Effector memory CD8-positive, alpha-beta T cell (primary cell): Measurements from ENCODE around the gene OVOL1.
A peak's percentile ranks its signal among the peaks of the same experiment; 100 is the strongest.

Experiments
- ATAC-seq: fragments of 150-1000 bp; cut with Tn5 transposase; replicated peaks from 2 replicates; pipeline ENCODE4 v1.10.0; 2021; ENCODE audit warnings: mild to moderate bottlenecking, moderate library complexity
- DNase-seq, 3 experiments: peaks; one replicate each; pipeline ENCODE4 v3.0.0; 2021
- H3K27ac Mint-ChIP-seq, 2 donors: one replicate each; pipeline ENCODE4 v1.8.0; 2022; ENCODE audit warnings: mild to moderate bottlenecking in 2 of 2, mixed read lengths in 2 of 2, moderate library complexity in 2 of 2
- H3K27me3 Mint-ChIP-seq, 2 donors: one replicate each; pipeline ENCODE4 v1.8.0; 2022; ENCODE audit warnings: mixed read lengths in 2 of 2
- H3K36me3 Mint-ChIP-seq: one replicate; pipeline ENCODE4 v1.8.0; 2022; ENCODE audit warnings: mild to moderate bottlenecking, moderate library complexity, mixed read lengths; ENCODE audit not compliant: insufficient read depth
- H3K4me1 Mint-ChIP-seq, 2 donors: one replicate each; pipeline ENCODE4 v1.8.0; 2022; ENCODE audit warnings: low read depth in 2 of 2, mixed read lengths in 2 of 2
- H3K4me3 Mint-ChIP-seq, 2 donors: one replicate each; pipeline ENCODE4 v1.8.0; 2022; ENCODE audit warnings: mild to moderate bottlenecking in 2 of 2, mixed read lengths in 2 of 2, moderate library complexity in 2 of 2
- H3K9me3 Mint-ChIP-seq, 2 donors: one replicate each; pipeline ENCODE4 v1.8.0; 2022; ENCODE audit warnings: mixed read lengths in 2 of 2

OVOL1 gene

DNA sequence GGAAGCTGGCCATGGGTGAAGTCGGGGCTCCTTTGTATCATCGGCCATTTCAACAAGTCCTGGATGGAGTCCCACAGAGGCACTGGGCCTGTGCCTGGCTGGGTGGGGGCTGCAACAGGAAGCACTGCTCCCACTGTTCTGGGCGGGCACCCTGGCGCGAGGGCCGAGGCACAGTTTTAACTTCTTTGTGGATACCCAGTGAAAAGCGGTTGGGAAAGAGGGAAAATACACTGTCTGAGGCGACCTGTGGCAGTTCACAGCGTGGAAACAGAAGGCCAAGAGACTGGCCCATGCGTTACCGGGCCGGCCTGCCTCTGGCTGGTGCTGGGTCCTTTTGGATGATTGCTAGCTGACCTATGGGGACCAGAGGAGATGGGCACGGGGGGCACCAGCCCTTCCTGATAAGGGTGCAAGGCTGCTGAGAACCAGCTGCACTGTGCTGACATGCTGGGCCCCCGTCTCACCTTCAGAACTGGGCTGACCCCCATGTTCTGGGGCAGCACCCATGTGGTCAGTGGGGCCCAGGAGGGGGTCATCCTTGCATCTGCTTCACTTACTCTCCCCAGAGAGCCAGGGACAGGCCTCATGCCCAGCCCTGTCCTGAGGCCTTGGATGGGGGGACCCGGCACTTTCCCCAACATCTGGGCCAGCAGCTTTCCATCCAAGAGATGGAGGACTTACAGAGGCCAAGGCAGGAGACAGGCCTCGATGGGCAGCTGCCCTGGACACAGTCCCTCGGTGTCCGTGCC is 4.2 kb downstream of the OVOL1 start:
- no peaks in the 10 kb centered on the region for H3K9me3 Mint-ChIP-seq
- H3K4me1 Mint-ChIP-seq = peaks cover 13 to 29% of the 10 kb centered on the region in 2 donors
- peak overlapping the region in 1 of 2 donors; percentile 60 for H3K27ac Mint-ChIP-seq
- ATAC-seq = no peak
- H3K4me3 Mint-ChIP-seq = peak overlapping the region in 1 of 2 donors; percentile 38
- DNase-seq = no peak
- H3K27me3 Mint-ChIP-seq = peaks cover 31 to 55% of the 10 kb centered on the region in 2 donors
- H3K36me3 Mint-ChIP-seq = peaks cover 3% of the 10 kb centered on the region

DNA sequence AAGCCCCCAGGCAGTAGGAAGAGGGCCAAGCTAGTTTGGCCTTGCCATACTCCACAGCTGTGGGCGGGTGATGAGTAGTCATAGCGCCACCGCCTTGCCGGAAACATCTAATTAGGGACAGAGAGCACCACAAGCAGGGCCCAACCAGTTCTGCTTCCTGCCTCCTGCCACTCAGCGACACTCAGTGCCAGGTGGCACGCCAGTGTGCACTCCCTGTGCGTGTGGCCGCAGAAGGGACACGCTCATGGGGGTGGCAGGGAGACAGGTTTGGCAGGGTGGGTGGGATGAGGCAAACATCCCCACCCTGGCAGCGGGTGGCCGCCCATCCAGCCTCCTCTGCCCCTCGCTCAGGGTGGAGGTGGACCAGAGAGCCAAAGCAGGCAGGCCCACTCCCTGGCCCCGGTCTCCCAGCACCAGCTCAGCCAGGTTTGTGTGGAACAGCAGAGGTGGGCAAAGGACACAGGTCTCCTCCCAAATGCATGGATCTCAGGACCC is 4.9 kb downstream of the OVOL1 start:
- Mint-ChIP-seq H3K4me3 (no peak overlapping the region), H3K4me1 (peaks cover 12 to 28% of the 10 kb centered on the region in 2 donors), H3K36me3 (peaks cover 3% of the 10 kb centered on the region), H3K9me3 (no peaks in the 10 kb centered on the region), H3K27me3 (peaks cover 29 to 58% of the 10 kb centered on the region in 2 donors), H3K27ac (peak overlapping the region in 1 of 2 donors; percentile 60)
- DNase-seq (peak in 2 of 3 experiments; percentile 55), ATAC-seq (peak; percentile 97)

DNA sequence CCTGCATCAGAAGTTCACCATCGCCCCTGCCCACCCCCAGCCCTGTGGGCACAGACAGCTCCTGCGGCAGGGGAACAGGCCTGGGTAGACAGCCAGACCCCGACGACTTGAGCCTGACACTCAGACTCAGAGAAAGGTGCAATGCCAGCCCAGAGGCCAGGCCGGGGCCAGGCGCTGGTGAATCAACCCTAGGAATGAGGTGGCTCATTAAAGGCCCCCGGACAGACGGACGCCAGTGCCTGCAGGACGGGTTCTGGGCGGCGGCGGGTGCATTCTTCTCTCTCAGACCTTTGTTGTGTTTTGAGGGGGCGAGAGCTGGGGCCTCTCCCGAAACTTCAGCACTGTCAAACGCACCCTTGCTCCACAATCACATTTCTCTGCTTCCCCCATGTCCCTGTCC is 5.6 kb downstream of the OVOL1 start:
- Mint-ChIP-seq H3K27ac (peak overlapping the region in 1 of 2 donors; percentile 55), H3K9me3 (no peaks in the 10 kb centered on the region), H3K27me3 (peaks cover 24 to 58% of the 10 kb centered on the region in 2 donors), H3K4me3 (no peak overlapping the region), H3K4me1 (peaks cover 7 to 26% of the 10 kb centered on the region in 2 donors), H3K36me3 (peaks cover 3% of the 10 kb centered on the region)
- DNase-seq (no peak), ATAC-seq (no peak)

DNA sequence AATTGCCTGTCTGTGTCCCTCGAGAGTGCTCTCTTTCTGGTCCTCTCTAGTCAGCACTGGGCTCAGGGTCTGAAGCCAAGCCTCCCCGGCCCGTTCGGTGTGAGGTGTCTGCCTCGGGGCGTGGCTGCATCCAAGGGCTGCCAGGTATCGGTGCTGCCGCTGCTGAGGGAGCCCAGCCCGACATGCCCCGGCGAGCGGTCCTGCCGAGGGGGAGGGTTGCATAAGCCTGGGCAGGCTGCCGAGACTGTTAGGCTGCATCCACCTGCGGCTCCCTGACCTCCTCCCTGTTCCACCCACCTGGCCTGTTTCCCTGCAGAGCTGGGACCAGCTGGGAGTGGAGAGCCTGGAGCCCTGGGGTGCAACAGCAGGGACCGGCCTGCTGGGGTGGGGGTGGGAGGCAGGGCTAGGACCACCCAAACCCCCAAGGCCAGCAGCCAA is 6.3 kb downstream of the OVOL1 start:
- no peak for ATAC-seq
- no peak for DNase-seq
- peaks cover 23 to 59% of the 10 kb centered on the region in 2 donors for H3K27me3 Mint-ChIP-seq
- H3K36me3 Mint-ChIP-seq = peaks cover 3% of the 10 kb centered on the region
- peaks cover 4 to 24% of the 10 kb centered on the region in 2 donors for H3K4me1 Mint-ChIP-seq
- H3K27ac Mint-ChIP-seq = peak overlapping the region in 1 of 2 donors; percentile 55
- H3K9me3 Mint-ChIP-seq = no peaks in the 10 kb centered on the region
- H3K4me3 Mint-ChIP-seq = no peak overlapping the region

DNA sequence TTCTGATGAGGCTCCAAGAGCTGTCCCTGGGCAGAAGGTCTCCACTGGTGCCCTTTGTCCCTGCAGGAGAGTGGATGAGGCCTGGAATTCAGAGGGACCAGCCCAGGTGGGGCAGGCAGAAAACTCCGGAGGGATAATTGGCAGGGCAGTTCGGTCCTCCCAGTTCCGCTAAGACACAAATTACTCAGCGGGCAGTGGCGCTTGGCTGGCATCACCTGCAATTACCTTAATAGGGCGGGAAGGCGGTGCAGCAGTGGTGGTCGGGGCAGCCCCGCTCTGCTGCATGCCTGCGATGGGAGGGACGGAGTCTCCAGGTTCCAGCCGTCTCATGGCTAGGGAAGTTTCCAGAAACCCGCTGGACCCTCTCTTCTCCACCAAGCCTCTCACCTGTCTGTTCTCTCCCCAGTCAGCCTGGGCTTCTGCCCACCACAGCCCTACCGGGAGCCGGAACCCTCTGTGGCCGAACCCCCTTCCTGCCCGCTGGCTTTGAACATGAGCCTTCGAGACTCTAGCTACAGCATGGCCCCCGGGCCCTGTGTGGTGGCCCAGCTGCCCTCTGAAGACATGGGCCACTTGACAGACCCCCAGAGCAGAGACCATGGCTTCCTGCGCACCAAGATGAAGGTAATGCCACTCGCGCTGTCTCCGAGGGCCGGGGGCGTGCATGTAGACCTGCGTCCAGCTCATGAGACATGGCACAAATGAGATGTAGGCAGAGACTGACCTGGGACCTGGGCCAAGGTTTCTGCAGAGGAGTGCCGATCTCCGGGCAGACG is 7.0 kb downstream of the OVOL1 start:
- ATAC-seq = no peak
- Mint-ChIP-seq H3K36me3 (peaks cover 3% of the 10 kb centered on the region), H3K27me3 (peaks cover 23 to 59% of the 10 kb centered on the region in 2 donors), H3K9me3 (no peaks in the 10 kb centered on the region), H3K27ac (no peak overlapping the region), H3K4me1 (peaks cover 0 to 21% of the 10 kb centered on the region in 2 donors), H3K4me3 (no peak overlapping the region)
- no peak for DNase-seq

DNA sequence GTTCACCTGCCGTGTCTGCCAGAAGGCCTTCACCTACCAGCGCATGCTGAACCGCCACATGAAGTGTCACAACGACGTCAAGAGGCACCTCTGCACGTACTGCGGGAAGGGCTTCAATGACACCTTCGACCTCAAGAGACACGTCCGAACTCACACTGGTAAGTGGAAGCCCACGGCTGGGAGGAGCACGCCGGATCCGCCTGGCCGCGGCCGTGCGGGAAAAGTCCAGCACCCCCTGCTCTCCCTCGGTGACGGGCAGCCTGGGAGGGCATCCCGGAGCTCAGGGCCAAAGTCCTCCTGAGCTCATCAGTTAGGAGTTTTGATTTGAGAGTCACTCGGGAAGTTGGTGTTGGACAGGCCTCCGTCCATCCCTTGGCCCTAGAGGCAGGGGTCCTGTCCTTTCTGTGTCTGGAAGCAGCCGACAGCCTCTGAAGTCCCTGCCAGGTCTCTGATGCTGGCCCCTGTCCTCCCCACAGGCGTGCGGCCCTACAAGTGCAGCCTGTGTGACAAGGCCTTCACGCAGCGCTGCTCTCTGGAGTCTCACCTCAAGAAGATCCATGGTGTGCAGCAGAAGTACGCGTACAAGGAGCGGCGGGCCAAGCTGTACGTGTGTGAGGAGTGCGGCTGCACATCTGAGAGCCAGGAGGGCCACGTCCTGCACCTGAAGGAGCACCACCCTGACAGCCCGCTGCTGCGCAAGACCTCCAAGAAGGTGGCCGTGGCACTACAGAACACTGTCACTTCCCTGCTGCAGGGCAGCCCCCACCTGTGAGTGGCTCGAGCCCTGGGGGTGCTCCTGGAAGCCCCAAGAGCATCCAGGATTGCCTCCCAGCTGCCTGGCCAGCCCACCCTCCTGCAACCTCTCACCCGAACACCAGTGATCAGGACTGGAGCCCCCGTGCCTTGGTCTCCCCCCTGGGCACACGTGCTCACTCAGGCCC is 8.0 kb downstream of the OVOL1 start:
- no peak overlapping the region for H3K4me3 Mint-ChIP-seq

DNA sequence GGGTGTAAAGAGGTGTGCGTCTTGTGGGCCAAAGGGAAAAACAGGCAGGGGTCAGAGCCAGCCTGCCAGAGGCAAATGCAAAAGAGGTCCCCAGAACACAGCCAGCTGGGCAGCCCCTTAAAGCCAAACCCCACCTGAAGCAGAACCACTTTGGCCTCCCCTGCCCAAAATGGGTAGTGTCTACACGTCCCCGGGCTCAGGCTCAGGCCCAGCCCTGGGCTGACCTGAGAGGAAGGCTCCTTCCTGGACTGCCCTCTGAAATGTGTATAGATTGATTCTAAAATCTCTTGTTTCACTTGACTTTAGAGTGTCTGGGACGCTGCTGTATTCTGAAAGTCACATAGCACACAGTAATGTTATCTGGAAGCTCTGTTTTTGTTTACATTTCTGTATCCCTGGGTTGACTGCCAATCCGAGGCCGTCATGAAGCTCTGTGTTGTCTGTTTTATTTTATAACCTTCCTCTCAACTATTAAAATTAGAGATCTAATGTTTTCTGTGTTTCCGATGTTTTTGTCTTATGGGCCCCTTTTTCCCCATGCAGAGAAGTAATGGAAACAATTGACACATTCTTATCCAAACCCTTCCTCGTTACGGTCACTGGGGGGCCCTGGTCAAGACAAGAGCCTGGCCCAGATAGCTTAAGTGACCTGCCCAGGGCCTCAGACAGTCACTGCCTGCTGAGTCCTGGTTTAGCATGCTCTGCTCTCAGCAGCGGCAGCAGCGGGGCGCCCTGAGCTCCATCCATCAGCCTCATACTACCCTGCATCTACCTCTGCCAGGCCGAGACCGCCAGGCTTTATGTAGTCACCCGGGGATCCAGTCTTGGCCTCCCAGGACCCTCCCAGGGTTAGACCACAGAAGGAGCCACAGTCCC is 10.1 kb downstream of the OVOL1 start:
- Mint-ChIP-seq H3K9me3 (no peaks in the 10 kb centered on the region), H3K27me3 (peaks cover 25 to 63% of the 10 kb centered on the region in 2 donors), H3K4me1 (peaks cover 0 to 6% of the 10 kb centered on the region in 2 donors), H3K27ac (no peak overlapping the region), H3K36me3 (no peaks in the 10 kb centered on the region), H3K4me3 (no peak overlapping the region)
- ATAC-seq (no peak), DNase-seq (no peak)

More for the DNA sequence above, 8.0 kb downstream of the OVOL1 start:
- H3K4me1 Mint-ChIP-seq = peaks cover 0 to 21% of the 10 kb centered on the region in 2 donors
- no peaks in the 10 kb centered on the region for H3K9me3 Mint-ChIP-seq
- peaks cover 22 to 55% of the 10 kb centered on the region in 2 donors for H3K27me3 Mint-ChIP-seq
- ATAC-seq = no peak
- no peak overlapping the region for H3K27ac Mint-ChIP-seq
- peaks cover 3% of the 10 kb centered on the region for H3K36me3 Mint-ChIP-seq
- no peak for DNase-seq

DNA sequence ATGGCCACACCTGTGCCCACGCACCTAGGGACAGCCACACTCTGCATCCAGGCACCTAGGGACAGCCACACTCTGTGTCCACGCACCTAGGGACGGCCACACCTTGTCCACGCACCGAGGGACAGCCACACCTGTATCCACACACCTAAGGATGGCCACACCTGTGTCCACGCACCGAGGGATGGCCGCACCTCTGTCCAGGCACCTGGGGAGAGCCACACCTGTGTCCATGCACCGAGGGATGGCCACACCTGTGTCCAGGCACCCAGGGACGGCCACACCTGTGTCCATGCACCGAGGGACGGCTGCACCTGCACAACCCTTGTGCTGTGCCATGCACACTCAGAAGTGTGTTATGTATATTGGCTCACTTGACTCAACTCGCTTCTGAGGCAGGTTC is 10.8 kb downstream of the OVOL1 start:
- DNase-seq = no peak
- ATAC-seq = no peak
- H3K9me3 Mint-ChIP-seq = no peaks in the 10 kb centered on the region
- no peak overlapping the region for H3K27ac Mint-ChIP-seq
- H3K4me1 Mint-ChIP-seq = peaks cover 0 to 2% of the 10 kb centered on the region in 2 donors
- H3K27me3 Mint-ChIP-seq = peaks cover 27 to 68% of the 10 kb centered on the region in 2 donors
- H3K4me3 Mint-ChIP-seq = no peak overlapping the region
- no peaks in the 10 kb centered on the region for H3K36me3 Mint-ChIP-seq

DNA sequence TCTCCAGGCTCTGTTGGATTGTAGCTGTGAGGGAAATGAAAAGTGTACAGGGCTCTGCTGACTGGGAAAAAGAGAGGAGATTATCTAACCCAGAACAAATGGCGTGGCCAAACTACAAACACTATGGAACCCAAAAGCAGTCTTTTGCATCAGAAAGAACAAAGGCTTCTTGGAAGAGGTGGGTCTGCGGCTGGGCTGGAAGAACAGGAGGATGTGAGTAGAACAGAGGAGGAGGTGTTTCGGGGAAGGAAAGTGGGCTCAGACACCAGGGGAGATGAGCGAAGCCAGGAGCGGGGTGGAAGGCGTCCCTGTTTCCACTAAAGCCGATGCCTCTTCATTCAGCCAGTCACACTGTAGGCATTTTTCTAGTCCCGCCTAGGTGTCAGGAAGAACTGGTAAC is 12.0 kb downstream of the OVOL1 start:
- no peak for DNase-seq
- H3K4me1 Mint-ChIP-seq = no peaks in the 10 kb centered on the region
- peaks cover 39 to 80% of the 10 kb centered on the region in 2 donors for H3K27me3 Mint-ChIP-seq
- H3K36me3 Mint-ChIP-seq = no peaks in the 10 kb centered on the region
- no peak for ATAC-seq
- H3K9me3 Mint-ChIP-seq = no peaks in the 10 kb centered on the region
- H3K27ac Mint-ChIP-seq = no peak overlapping the region
- H3K4me3 Mint-ChIP-seq = no peak overlapping the region

DNA sequence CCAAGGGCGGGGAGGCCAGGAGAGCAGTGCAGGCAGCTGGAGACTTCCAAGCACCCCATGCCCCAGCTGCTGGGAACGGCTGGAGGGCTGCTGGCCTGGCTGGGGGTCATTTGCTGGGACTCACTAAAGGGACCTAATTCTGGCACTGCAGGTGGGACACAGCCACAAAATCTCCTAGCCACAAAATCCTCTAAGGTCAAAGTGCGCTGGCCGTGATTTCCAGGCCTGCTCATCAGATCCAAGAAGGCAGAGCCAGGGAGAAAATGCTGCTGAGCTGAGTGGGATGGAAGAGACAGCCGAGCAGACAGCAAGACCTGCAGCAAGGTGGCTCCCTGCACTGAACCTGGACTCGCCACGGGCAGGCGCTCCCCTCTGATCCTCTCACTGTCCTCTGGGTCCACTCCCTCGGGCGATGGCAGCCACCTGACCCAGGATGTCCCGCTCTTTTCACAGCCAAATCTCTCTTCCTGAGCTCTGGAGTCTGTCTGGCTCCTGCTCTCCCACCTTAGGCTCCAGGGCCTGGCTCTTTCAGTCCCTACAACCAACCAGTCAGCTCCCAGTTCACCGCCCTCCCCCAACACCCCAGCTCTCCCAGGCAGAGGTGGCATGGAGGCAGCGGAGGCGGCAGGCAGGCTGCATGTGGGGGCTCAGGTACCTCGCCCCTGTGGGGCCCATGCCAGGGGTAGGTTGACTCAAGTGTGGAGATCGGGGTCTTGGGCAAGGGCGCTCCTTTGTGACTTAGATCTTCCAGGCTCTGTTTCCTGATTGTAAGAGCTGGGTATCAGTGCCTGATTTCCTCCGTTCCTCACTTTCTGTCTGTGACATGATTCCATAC is 14.5 kb downstream of the OVOL1 start:
- ATAC-seq (no peak), DNase-seq (no peak)
- Mint-ChIP-seq H3K27me3 (peaks cover 48 to 74% of the 10 kb centered on the region in 2 donors), H3K9me3 (no peaks in the 10 kb centered on the region), H3K27ac (peak overlapping the region in 1 of 2 donors; percentile 35), H3K4me1 (no peaks in the 10 kb centered on the region), H3K36me3 (no peaks in the 10 kb centered on the region), H3K4me3 (no peak overlapping the region)

DNA sequence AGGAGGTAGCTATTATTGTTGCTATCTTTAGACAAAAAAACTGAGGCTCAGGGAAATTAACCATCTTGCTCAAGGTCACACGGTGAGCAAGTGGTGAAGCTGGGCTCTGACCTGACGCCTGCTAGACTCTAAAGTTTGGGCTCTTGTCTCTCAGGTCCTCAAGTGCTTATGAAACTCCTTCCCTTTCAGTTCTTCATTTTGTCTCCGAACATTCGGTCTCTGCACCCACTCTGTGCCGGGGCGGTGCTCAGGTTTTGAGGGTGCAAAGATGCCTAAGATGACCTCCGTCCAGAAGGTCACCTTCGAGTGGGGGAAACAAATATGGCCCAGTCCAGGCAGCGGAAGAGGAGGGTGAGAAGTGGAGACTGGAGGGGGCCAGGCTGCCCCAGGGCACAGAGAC is 16.0 kb downstream of the OVOL1 start:
- no peak for ATAC-seq
- Mint-ChIP-seq H3K4me3 (no peak overlapping the region), H3K4me1 (no peaks in the 10 kb centered on the region), H3K27ac (no peak overlapping the region), H3K9me3 (no peaks in the 10 kb centered on the region), H3K27me3 (peaks cover 48 to 60% of the 10 kb centered on the region in 2 donors), H3K36me3 (no peaks in the 10 kb centered on the region)
- no peak for DNase-seq
